NCI-H526 treated with DMSO at 0.1 percent for 48 hours (cell line): ENCODE results near the gene ETV3L.
A peak's percentile ranks its signal among the peaks of the same experiment; 100 is the strongest.

ENCODE experiments used
- DNase-seq: peaks from one replicate; lab custom pipeline; 2025; lab: John Stamatoyannopoulos, UW

ETV3L gene

GRCh38 chr1:157099633-157100009 is at the start of gene ETV3L:
Gene ETV3L, minus strand, starts transcription at chr1:157099808. Its CDS starts 285 bp downstream, at chr1:157099523.
- no peak for DNase-seq

- DNase-seq: no peak
Observed at GRCh38 chr1:157147906-157148700, 48.5 kb upstream of the ETV3L start.

GRCh38 chr1:157147037-157147436 is 47.4 kb upstream of the ETV3L start:
- no peak for DNase-seq

GRCh38 chr1:157146244-157146643 is 46.6 kb upstream of the ETV3L start:
- no peak for DNase-seq

GRCh38 chr1:157145076-157145475 is 45.5 kb upstream of the ETV3L start:
- DNase-seq: no peak

GRCh38 chr1:157144509-157144908 is 44.9 kb upstream of the ETV3L start:
- DNase-seq: no peak

GRCh38 chr1:157142765-157143423 is 43.3 kb upstream of the ETV3L start:
- DNase-seq: no peak

- no peak for DNase-seq
Observed at GRCh38 chr1:157142201-157142600, 42.6 kb upstream of the ETV3L start.

- no peak for DNase-seq
Observed at GRCh38 chr1:157141212-157141855, 41.7 kb upstream of the ETV3L start.

GRCh38 chr1:157140063-157140588 is 40.5 kb upstream of the ETV3L start:
- no peak for DNase-seq

GRCh38 chr1:157139052-157139715 is 39.6 kb upstream of the ETV3L start:
- DNase-seq: no peak

- peak; percentile 85 for DNase-seq
Observed at GRCh38 chr1:157138220-157139051, 38.8 kb upstream of the ETV3L start, which contains the start of gene ETV3. Gene ETV3, minus strand, starts transcription at chr1:157138395. Its CDS starts 2,043 bp downstream, at chr1:157136352.

GRCh38 chr1:157137408-157138219 is 38.0 kb upstream of the ETV3L start:
- no peak for DNase-seq

GRCh38 chr1:157137046-157137407 is 37.4 kb upstream of the ETV3L start:
- no peak for DNase-seq

- DNase-seq: no peak
Observed at GRCh38 chr1:157136133-157136532, 36.5 kb upstream of the ETV3L start.

GRCh38 chr1:157135646-157136045 is 36.0 kb upstream of the ETV3L start:
- DNase-seq: no peak

GRCh38 chr1:157135070-157135469 is 35.5 kb upstream of the ETV3L start:
- DNase-seq: no peak

- no peak for DNase-seq
Observed at GRCh38 chr1:157134442-157134841, 34.8 kb upstream of the ETV3L start.

GRCh38 chr1:157133426-157133825 is 33.8 kb upstream of the ETV3L start:
- no peak for DNase-seq

- no peak for DNase-seq
Observed at GRCh38 chr1:157132616-157133167, 33.1 kb upstream of the ETV3L start.
